Non-pigmented ciliary epithelial cell (primary cell): ENCODE results near the gene WWOX.

ENCODE experiments used
- DNase-seq: peaks from one replicate; pipeline ENCODE4 v3.0.0-alpha.2; 2010; ENCODE audit warnings: low read depth

Gene WWOX

GRCh38 chr16:78195797-78196196, 96.3 kb downstream of the WWOX start:
- no peak for DNase-seq

GRCh38 chr16:78196502-78196901, 97.0 kb downstream of the WWOX start:
- no peak for DNase-seq

DNA sequence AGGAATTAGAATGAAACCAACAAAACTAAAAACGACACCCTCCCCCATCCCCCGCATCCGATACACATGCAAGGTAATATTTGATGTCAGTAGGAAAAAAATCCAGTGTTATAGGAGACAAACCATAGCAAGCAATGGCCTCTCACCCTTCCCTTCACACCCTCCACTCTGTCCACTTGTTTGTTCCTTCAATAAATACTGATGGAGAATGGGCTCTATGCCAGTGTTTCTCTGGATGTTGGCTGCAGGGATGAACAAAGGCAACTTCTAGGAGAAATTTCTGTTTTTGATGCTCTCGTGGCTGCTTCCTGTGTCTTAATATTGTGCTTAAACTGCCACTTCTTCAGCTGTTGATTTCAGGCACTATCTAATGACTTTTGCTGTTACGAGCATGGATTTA, 98.8 kb downstream of the WWOX start:
- no peak for DNase-seq

GRCh38 chr16:78199325-78200022, 100.0 kb downstream of the WWOX start:
- DNase-seq = no peak

DNA sequence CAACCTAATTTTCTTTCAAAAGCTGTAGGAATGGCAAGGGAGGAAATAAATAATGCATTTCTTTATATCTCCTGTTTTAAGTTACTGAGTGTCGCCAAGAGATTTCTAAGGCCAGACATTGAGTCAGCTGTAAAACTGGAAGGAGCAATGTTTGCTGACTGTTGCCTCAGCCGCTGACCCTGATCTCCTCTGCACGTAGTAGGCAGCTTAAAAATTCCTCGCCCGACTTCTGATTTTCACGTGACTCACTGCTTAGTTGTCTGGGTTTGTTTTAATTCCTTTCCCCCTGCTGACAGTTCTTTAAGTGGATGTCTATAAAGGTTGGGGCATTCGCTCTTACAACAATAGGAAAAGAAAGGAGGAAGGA, 100.6 kb downstream of the WWOX start:
- DNase-seq = no peak

DNA sequence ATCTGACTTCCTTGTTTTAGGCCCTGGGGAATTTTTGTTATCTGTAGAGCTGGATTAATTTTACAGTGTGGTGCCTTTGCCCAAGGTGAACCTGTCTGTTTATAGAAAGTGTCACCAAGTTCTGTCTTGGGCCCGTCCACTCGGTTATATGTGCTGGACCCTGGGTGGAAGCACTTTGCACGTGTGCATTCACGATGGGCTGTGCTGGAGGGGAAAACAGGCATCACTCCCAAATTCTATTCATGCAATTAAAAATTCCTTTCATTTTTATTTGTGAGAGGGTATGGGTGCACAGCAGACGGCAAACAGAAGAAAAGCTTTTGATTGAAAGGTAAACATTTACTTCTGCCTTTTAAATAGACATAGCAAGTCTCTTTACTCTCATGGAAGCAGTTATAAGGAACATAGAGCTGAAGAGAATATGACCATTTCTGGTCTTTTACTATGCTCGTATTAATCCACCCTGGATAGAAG, 101.2 kb downstream of the WWOX start:
- DNase-seq = no peak

- DNase-seq = no peak
Observed at GRCh38 chr16:78205506-78205905, 106.1 kb downstream of the WWOX start.

DNA sequence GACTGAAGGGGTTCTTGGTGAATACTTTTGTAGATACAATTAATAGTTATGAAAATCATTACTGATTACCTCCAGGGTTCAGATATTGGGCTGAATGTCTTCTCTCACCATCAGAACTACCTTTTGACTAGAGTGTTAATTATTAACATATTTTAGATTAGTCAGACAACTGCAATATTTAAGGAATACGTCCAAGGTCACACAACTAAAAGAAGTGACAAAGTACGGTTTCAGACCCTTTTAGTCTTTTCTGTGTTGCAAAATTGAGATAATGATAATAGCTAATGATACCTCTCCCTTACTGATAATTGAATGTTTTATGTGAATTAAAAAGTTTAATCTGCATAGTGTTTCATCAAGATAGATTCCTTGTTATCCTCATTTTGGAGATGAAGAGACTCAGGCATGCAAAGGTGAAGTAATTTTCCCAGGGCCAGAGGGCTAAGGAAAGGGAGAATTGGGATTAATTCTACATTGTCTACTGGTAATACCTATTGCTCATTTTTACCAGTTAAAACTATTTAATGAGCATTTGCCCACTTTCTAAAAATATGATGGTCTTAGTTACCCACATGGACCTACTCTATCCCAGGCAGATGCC, 107.3 kb downstream of the WWOX start:
- DNase-seq = no peak

GRCh38 chr16:78209951-78210661, 110.7 kb downstream of the WWOX start:
- no peak for DNase-seq

GRCh38 chr16:78211020-78211599, 111.7 kb downstream of the WWOX start:
- DNase-seq = no peak

DNA sequence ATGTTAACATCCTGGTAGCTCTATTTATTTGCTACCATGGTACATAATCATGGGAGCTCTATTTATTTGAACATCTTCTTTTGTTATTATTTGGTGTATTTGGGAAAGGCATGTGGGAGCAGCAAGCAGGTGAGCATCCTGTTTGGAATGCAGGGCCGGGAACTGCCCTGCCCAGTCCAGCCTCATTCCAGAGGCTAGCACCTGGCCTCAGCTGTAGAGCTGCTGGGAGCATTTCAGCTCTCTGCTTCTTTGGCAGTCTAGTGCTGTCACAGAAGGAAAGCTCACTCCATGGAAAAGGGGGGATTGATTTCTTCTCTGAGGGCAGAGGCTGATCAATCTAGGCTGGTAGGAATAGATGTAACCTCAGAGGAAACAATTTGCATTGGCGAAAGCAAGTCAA, 112.5 kb downstream of the WWOX start:
- no peak for DNase-seq

- no peak for DNase-seq
Observed at GRCh38 chr16:78212674-78213073, 113.2 kb downstream of the WWOX start.

DNA sequence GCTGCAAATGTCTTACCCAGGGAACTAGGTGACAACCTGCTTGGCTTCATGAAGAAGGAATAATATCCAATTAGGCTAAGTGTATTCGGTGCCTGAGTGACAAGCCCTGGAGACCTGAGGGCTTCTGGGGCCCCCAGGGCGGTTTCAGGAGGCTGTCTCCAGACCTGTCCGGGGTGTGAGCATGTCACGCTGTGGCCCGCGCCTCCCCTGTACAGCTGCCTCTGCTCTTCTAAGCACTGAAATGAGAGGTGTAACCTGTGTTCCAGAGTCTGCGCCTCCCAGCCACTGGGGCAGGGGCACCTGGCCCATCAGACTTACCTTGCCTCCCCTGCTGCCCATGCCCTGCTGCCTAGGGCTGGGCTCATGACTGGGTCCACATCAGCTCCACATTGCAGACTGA, 114.3 kb downstream of the WWOX start:
- no peak for DNase-seq

DNA sequence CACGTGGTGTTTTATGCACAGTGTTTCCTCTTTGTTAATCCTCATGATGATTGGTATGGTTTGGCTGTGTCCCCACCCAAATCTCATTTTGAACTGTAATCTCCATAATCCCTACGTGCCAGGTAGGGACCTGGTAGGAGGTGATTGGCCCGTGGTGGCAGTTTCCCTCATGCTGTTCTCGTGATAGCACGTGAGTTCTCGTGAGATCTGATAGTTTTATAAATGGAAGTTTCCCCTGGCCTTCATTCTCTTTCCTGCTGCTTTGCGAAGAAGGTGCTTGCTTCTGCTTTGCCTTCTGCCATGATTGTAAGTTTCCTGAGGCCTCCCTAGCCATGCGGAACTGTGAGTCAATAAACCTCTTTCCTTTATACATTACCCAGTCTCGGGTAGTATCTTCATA, 115.8 kb downstream of the WWOX start:
- DNase-seq = no peak

DNA sequence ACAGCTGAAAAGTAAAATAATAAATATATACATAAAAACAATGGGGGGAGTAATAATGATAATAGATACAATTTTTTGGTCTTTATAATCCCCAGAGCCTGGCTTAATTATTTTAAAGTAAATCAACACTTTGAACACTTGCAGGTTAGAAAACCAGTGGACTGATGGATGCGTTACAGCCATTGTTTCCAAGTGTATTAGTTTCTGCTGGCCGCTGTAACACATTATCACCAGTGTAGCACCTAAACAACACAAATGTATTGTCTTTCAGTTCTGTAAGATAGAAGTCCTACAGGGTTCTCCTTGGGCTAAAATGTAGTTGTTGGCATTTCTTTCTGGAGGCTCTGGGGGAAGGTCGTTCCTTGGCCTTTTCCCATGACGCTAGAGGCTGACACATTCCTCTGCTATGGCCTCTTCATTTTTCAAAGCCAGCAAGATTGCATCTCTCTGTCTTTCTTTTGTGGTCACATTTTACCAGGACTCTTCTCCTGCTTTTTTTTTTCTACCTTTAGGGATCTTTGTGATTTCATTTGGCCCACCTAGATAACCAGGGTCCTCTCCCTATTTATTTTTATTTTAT, 116.8 kb downstream of the WWOX start:
- no peak for DNase-seq

DNA sequence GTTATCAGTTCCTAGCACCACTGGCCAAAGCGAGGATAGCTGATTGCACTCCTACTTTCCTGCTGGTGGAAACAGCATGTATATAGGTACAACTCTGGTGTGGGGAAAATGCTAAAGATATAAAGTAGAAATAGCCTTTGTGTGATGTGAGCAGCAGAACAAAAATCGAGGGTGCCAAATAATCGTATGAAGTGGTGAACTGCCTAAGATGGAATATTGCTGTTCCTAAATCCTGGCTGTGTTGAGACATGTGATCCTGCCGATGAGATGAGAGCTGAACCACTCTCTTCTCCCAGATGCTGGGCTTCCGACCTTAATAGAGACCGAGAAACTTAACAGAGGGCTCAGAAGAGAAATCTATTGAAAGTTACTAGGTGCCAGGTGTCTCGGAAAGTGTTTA, 117.8 kb downstream of the WWOX start:
- DNase-seq = no peak

DNA sequence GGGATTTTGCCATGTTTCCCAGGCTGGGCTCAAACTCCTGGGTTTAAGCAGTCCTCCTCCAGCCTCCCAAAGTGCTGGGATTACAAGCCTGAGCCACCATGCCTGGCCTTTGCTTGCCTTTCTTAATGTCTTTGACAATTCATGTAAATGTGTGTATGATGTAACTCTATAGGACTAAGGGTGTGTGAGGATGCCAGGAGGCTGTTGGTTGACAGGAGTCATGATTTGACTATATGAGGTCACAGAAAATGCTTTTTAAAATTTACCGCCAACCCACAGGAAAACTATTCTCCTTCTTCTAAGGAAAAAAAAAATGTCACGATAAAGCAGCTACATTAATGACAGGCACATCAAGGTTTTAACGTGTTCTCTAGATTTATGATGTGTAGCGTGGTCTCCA, 118.8 kb downstream of the WWOX start:
- DNase-seq = no peak

DNA sequence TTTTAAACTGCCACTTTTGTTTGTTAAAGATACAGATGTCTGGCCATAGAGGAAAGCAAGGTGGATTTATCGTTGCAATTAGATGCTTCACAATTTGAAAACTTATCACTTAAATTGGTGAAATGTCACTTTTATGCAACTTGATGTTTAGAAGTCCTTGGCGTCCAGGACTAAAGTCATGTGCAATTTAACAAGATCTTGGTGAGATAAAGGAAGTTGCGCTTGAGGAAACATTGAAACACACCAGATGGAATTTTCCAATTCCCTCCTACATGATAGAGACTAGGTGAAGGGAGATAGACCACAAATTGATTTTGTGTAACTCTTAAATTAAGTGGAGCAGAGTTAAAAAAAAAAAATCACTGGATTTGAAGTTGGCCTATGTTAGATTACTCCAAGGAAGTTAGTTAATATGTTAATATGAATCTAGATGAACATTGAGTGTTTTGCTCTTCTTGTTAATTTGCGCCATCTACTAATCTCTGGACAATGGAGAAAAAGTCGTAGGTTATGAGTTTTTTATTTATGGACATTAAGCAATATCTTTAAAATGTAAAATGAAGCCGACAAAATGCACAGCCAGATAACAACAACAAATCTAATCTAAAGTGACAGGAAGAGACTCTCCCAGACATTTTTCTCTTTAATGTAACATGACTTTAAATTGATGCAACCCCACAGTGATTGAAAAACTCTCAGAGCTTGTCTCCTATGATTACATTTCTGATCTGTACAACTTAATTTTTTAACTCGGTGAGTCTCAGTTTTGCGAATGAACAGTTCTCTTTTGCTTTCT, 119.6 kb downstream of the WWOX start:
- DNase-seq = no peak

DNA sequence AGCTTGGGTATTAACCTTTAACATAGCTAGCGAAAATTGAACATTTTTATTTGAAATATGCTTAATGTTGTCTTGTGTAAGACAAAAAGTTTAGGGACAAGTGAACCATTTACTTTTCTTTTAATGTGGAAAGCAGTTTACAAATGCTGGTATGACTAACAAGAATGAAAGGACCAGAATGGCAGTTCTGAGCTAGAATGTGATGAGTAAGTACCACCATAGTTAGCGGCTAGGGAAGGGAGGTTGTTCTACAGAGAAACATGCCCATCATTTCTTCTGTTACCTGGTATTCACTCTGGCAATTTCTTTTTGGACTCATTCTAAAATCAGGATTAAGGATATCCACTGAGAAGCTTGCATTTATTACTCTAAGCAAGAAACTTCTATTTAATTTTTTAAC, 121.1 kb downstream of the WWOX start:
- DNase-seq = no peak

GRCh38 chr16:78221892-78222291, 122.4 kb downstream of the WWOX start:
- DNase-seq = no peak

DNA sequence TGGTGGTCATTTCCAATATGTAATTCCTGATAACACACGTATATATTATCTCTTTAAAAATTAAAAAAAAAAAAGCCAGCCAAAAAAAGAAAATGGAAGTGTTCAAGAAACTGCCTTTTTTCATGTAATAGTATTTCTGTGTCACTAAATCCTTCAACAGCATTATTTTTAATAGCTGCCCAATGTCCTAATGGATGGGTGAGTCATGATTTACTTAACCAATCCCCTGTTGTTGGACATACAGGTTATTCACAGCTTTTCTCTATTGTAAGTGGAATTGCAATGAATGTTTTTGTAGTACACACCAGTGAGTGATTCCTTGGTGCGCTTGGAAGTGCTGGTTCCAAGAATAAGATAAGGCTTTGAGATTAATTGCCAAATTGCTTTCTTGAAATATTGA, 124.9 kb downstream of the WWOX start:
- no peak for DNase-seq

GRCh38 chr16:78225919-78226318, 126.5 kb downstream of the WWOX start:
- DNase-seq = no peak
